GM12878 (cell line): ENCODE measurements around the gene BRF1. TPM values are rescaled to one million over a fixed set of nuclear protein-coding genes. Genes with fewer than 3 reads are reported as not detected.

Experiments used
- CREB1 ChIP-seq: IDR thresholded peaks from 2 replicates; pipeline ENCODE4 v1.6.1; 2012; ENCODE audit warnings: low read depth, mild to moderate bottlenecking, inconsistent platforms
- CUX1 ChIP-seq: IDR thresholded peaks from 2 replicates; pipeline ENCODE4 v1.6.1; 2012; ENCODE audit warnings: improper control_type of control experiment, low read depth, low read length; ENCODE audit not compliant: insufficient replicate concordance
- ELK1 ChIP-seq: IDR thresholded peaks from 2 replicates; pipeline ENCODE4 v1.6.1; 2012; ENCODE audit warnings: low read depth, low read length, improper control_type of control experiment
- LARP7 ChIP-seq: fragments of 450-650 bp; IDR thresholded peaks from 2 replicates; pipeline ENCODE4 v1.6.1; 2017; ENCODE audit warnings: mild to moderate bottlenecking
- PAX8 ChIP-seq: fragments of 450-650 bp; IDR thresholded peaks from 2 replicates; pipeline ENCODE4 v1.6.1; 2017; ENCODE audit warnings: mild to moderate bottlenecking, moderate library complexity
- POLR2A ChIP-seq: IDR thresholded peaks from 2 replicates; pipeline ENCODE4 v1.6.1; 2011; ENCODE audit warnings: low read depth, mild to moderate bottlenecking, low read length
- ZNF24 ChIP-seq: fragments of 450-650 bp; IDR thresholded peaks from 2 replicates; pipeline ENCODE4 v1.6.1; 2017; ENCODE audit warnings: antibody characterized with exemption, mild to moderate bottlenecking
- polyA plus RNA-seq, 11 experiments: library from polyadenylated mRNA; depleted of rRNA in 4 of 11; unstranded in 6 of 11; stranded (reverse) in 5 of 11; fragments of >200 nt; fragmentation: Nextera tagmentation in 4 of 11; fragmentation: Illumina TruSeq in 1 of 11; extraction: Ambion mirVana in 4 of 11; extraction: Trizol in 1 of 11; gene quantifications; 1 replicate in 1 of 11; 2 replicates in 10 of 11; pipeline versions ENCODE4 v1.2.1 to v1.2.3, GENCODE V29; 2011 to 2016; ENCODE audit warnings: inconsistent platforms in 2 of 11, missing spikeins in 2 of 11, low read depth in 1 of 11
- total RNA-seq, 4 experiments: library from RNA; depleted of rRNA in 3 of 4; stranded (reverse); fragments of >200 nt in 3 of 4; fragmentation: Illumina TruSeq in 1 of 4; extraction: Trizol in 1 of 4; gene quantifications; 2 replicates each; pipeline versions ENCODE4 v1.2.1 to v1.2.3, GENCODE V29; 2013 to 2021
- TF ChIP-seq, protein P1 (sequence below): fragments of 450-650 bp; IDR thresholded peaks from 2 replicates; pipeline ENCODE4 v1.6.1; 2016; ENCODE audit warnings: mild to moderate bottlenecking

Gene BRF1
- total and polyA plus RNA-seq, 10 of the 15 experiments (the other 5 are each of a cell fraction or from before 2014, with no cell fraction given), result 0.21 to 33.5 (median 10.7) TPM

DNA sequence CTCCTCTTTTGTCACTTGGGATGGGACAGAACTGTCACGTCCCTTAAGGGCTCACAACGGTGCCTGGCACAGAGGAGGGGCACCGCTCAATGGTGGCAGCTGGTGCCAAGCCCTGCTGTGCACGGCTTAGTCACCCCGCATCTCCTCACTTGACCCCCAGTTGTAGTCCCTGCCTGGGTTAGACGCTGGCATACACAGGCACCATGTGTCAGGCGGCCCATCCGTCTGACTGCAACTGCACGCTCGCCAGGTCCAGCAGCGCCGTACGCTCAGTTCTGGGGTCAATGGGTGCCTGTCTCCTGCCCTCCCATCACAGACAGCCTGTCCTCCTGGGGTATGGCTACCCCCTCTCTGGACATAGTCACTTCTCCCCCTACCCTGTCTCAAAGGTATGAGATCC is 12.2 kb upstream of the BRF1 start (continued):
- TF ChIP-seq, protein P1, sequence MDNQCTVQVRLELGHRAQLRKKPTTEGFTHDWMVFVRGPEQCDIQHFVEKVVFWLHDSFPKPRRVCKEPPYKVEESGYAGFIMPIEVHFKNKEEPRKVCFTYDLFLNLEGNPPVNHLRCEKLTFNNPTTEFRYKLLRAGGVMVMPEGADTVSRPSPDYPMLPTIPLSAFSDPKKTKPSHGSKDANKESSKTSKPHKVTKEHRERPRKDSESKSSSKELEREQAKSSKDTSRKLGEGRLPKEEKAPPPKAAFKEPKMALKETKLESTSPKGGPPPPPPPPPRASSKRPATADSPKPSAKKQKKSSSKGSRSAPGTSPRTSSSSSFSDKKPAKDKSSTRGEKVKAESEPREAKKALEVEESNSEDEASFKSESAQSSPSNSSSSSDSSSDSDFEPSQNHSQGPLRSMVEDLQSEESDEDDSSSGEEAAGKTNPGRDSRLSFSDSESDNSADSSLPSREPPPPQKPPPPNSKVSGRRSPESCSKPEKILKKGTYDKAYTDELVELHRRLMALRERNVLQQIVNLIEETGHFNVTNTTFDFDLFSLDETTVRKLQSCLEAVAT, result no peak
- TF ChIP-seq PAX8, result no peak
- TF ChIP-seq CUX1, result no peak
- no peak for TF ChIP-seq LARP7
- TF ChIP-seq CREB1, result no peak
- no peak for TF ChIP-seq POLR2A
- no peak for TF ChIP-seq ELK1
- no peak for TF ChIP-seq ZNF24
